ES-I3 (cell line): Measurements from ENCODE around the gene ASPG.

Experiments
- H3K36me3 ChIP-seq: 2 replicates; pipeline ENCODE4 v1.6.1; 2013; ENCODE audit warnings: mild to moderate bottlenecking, low read length, control low read depth, moderate library complexity; ENCODE audit not compliant: insufficient read depth
- H3K4me1 ChIP-seq: 2 replicates; pipeline ENCODE4 v1.6.1; 2013; ENCODE audit warnings: mild to moderate bottlenecking, control low read depth, low read length; ENCODE audit not compliant: insufficient read depth
- H3K9ac ChIP-seq: 2 replicates; pipeline ENCODE4 v1.6.1; 2013; ENCODE audit warnings: low read depth, mild to moderate bottlenecking, low read length, moderate library complexity
- H3K9me3 ChIP-seq: 2 replicates; pipeline ENCODE4 v1.6.1; 2013; ENCODE audit warnings: mild to moderate bottlenecking, low read length, moderate library complexity; ENCODE audit not compliant: control insufficient read depth, insufficient read depth

The ASPG gene

GRCh38 chr14:104161602-104162367 is 76.3 kb downstream of the ASPG start:
- H3K4me1 ChIP-seq: no peaks in the 10 kb centered on the region
- no peak overlapping the region for H3K9ac ChIP-seq
- no peaks in the 10 kb centered on the region for H3K36me3 ChIP-seq
- no peaks in the 10 kb centered on the region for H3K9me3 ChIP-seq

GRCh38 chr14:104162495-104162894 is 77.0 kb downstream of the ASPG start:
- no peaks in the 10 kb centered on the region for H3K36me3 ChIP-seq
- H3K9ac ChIP-seq: no peak overlapping the region
- H3K4me1 ChIP-seq: no peaks in the 10 kb centered on the region
- no peaks in the 10 kb centered on the region for H3K9me3 ChIP-seq

DNA sequence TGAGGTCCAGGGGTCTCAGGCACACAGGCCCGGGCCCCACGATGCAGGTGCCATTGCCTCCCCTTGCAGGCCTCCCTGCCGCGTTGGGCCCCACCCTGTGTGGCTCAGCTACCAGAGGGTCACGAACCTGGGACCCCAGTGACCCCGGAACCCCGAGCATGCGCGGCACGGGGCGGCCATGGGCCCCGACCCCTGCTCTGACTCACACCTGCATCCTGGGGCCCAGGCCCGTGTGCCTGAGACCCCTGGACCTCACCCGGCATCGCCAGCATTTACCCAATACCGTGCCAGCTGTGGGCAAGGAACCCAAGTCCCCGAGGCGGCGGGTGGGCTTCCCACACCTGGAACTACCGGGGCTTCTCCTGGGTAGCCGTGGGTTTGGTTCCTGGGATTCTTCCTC is 78.0 kb downstream of the ASPG start:
- Histone ChIP-seq H3K36me3 (no peaks in the 10 kb centered on the region), H3K9me3 (no peaks in the 10 kb centered on the region), H3K4me1 (no peaks in the 10 kb centered on the region), H3K9ac (no peak overlapping the region)

DNA sequence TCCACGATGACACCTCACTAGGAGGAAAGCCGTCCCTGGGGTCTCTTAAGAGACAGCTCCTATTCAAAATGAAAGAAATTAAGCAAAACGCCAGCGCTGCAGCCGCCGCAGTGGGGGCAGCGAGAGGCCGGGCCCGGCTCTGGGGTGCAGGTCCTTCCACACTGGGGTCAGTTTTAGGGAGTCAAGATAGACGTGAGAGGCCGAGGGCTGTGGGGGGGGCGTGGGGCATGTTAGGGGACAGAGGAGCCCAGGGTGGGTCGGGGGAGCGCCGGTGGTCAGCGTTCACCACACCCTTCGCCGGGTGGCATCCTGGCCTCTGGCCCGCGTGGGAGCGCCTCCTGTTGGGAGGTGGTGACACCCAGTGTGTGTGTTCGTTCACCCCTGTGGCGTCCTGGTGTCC is 78.5 kb downstream of the ASPG start:
- Histone ChIP-seq H3K36me3 (no peaks in the 10 kb centered on the region), H3K9ac (no peak overlapping the region), H3K9me3 (no peaks in the 10 kb centered on the region), H3K4me1 (no peaks in the 10 kb centered on the region)

DNA sequence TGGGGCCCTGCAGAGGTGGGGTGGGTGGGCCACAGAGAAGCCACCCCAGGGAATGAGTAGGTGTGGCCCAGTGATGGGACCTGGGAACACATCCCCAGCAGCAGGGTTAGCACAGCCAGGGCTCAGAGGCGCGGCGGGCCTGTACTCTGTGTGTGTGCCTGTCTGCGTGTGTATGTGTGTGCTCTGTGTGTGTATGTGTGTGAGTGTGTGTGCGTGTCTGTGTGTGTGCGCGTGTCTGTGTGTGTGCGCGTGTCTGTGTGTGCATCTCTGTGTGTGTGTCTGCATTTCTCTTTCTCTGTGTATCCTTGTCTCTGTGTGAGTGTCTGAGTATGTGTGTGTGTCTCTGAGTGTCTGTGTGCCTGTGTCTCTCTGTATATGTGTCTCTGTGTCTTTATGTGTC is 79.0 kb downstream of the ASPG start:
- no peaks in the 10 kb centered on the region for H3K9me3 ChIP-seq
- no peaks in the 10 kb centered on the region for H3K36me3 ChIP-seq
- H3K9ac ChIP-seq: no peak overlapping the region
- H3K4me1 ChIP-seq: peaks cover 4% of the 10 kb centered on the region
